PC-9 (cell line): ENCODE data around the gene ECE1. TPM values are rescaled to one million over a fixed set of nuclear protein-coding genes. Genes with fewer than 3 reads are reported as not detected.

Source experiments
- BruUV-seq: library from RNA; stranded (reverse); fragments of 400-500 nt; replicated peaks from 2 replicates; lab custom pipeline; 2021; lab: Mats Ljungman, UMichigan
- CTCF ChIA-PET: fragments of 300-600 bp; sonication (Branson Sonifier 250); formaldehyde crosslinking; loops from one replicate; lab custom pipeline; 2022; ENCODE audit warnings: antibody characterized with exemption; lab: Charles Lee
- POLR2A ChIA-PET: fragments of 300-600 bp; sonication (Branson Sonifier 250); formaldehyde crosslinking; loops from one replicate; lab custom pipeline; 2022; ENCODE audit warnings: antibody characterized with exemption; ENCODE audit not compliant: unreplicated experiment; lab: Charles Lee
- DNase-seq, 2 experiments: peaks; one replicate each; pipeline versions ENCODE4 v3.0.0 to v3.0.0-alpha.2; 2015 to 2022; ENCODE audit warnings: mixed read lengths in 1 of 2
- H2AFZ ChIP-seq: fragments of 200-600 bp; sonication (generic); 2 replicates; pipeline ENCODE4 v1.8.1; 2017; ENCODE audit warnings: antibody characterized with exemption
- H3F3A ChIP-seq: fragments of 200-600 bp; sonication (generic); 2 replicates; pipeline ENCODE4 v1.8.1; 2017; ENCODE audit warnings: antibody characterized with exemption, mild to moderate bottlenecking, low read depth; ENCODE audit not compliant: insufficient read depth
- H3K27ac ChIP-seq: fragments of 200-600 bp; sonication (generic); 2 replicates; pipeline ENCODE4 v1.6.1; 2016; ENCODE audit warnings: mixed run types
- H3K27me3 ChIP-seq: fragments of 200-600 bp; sonication (generic); 2 replicates; pipeline ENCODE4 v1.6.1; 2016; ENCODE audit warnings: low read depth, mixed run types; ENCODE audit not compliant: insufficient read depth
- H3K36me3 ChIP-seq: fragments of 200-600 bp; sonication (generic); 2 replicates; pipeline ENCODE4 v1.6.1; 2016; ENCODE audit warnings: low read depth, mixed run types
- H3K4me1 ChIP-seq: fragments of 200-600 bp; sonication (generic); replicated peaks from 2 replicates; pipeline ENCODE4 v1.6.1; 2016; ENCODE audit warnings: mixed run types; ENCODE audit not compliant: insufficient read depth
- H3K4me2 ChIP-seq: fragments of 200-600 bp; sonication (generic); 2 replicates; pipeline ENCODE4 v1.6.1; 2017; ENCODE audit warnings: mixed run types
- H3K4me3 ChIP-seq: fragments of 200-600 bp; sonication (generic); 2 replicates; pipeline ENCODE4 v1.6.1; 2016; ENCODE audit warnings: mixed run types
- H3K79me2 ChIP-seq: fragments of 200-600 bp; sonication (generic); 2 replicates; pipeline ENCODE4 v1.6.1; 2017; ENCODE audit warnings: low read depth, mixed run types
- H3K9me2 ChIP-seq: fragments of 200-600 bp; sonication (generic); 2 replicates; pipeline ENCODE4 v1.8.1; 2017; ENCODE audit warnings: mild to moderate bottlenecking; ENCODE audit not compliant: insufficient read depth
- H3K9me3 ChIP-seq: fragments of 200-600 bp; sonication (generic); 2 replicates; pipeline ENCODE4 v1.8.1; 2016; ENCODE audit warnings: low read depth; ENCODE audit not compliant: insufficient read depth
- H4K20me1 ChIP-seq: fragments of 200-600 bp; sonication (generic); 2 replicates; pipeline ENCODE4 v1.8.1; 2017; ENCODE audit not compliant: insufficient read depth
- EZH2 ChIP-seq: fragments of 200-600 bp; sonication (generic); IDR thresholded peaks from 2 replicates; pipeline ENCODE4 v1.8.0; 2017; ENCODE audit warnings: antibody characterized with exemption, low read depth
- intact Hi-C: fragments of 100-400 bp; cut with micrococcal nuclease; formaldehyde crosslinking; loops from one replicate; pipeline ENCODE4 v1.10.0; 2022; ENCODE audit not compliant: unreplicated experiment
- total RNA-seq: library from RNA; stranded (reverse); gene quantifications from 2 replicates; pipeline ENCODE4 v1.2.3, GENCODE V29; 2021
- TF ChIP-seq, protein P1 (sequence below): fragments of 200-600 bp; sonication (generic); conservative IDR thresholded peaks from 2 replicates; pipeline ENCODE4 v1.6.1; 2017; ENCODE audit warnings: mixed run types, antibody characterized with exemption, mild to moderate bottlenecking, moderate library complexity

ECE1 gene
- total RNA-seq, 1 experiment from 2014 or later = 80.8 TPM

DNA sequence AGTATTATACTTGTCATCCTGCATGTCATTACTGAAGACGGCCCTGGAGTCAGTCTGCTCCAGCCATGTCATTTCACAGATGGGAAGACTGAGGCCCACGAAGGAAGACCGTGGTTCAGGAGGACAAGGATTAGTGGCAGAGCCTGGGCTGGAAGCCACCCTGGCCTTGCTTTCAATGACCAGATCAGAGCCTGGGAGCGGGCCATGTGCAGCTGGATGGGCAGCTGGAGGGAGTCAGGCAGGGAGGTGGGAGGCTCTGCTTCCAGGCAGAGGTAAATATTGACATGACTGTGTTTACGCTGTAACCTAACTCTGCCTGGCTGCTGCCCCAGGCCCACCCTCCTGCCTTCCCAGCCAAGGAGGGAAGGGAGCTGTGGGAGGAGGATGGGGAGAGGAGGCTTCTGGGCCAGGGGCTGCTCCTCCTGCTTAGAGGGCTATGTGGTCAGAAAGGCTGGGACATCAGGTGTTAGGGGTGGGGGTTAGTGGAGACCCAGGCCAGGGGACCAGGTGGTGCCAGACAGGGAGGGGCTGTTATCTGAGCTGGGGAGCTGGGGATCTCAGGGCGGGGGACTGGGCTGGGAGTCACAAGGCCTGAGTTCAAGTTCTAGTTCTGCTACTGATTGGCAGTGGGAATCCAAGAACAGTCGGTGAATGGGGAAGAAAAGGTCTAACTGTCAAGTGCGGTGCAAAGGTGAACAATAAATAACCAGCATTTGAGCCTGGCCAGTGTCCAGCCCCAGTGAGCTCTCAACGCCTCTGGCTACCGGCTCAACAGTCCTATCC lies 48.5 kb upstream of the ECE1 start:
- Histone ChIP-seq H3K9me2 (no peaks in the 10 kb centered on the region), H3K9me3 (no peaks in the 10 kb centered on the region), H3K4me1 (peaks cover 72% of the 10 kb centered on the region), H3F3A (peaks cover 42% of the 10 kb centered on the region), H3K27me3 (no peaks in the 10 kb centered on the region), H3K4me3 (no peak overlapping the region), H3K36me3 (no peaks in the 10 kb centered on the region), H3K79me2 (peaks cover 65% of the 10 kb centered on the region), H4K20me1 (no peaks in the 10 kb centered on the region), H2AFZ (no peak overlapping the region), H3K4me2 (peak overlapping the region; percentile 50), H3K27ac (peak overlapping the region; percentile 63)
- DNase-seq = peak; percentile 36 to 37
- no peak for TF ChIP-seq EZH2
- TF ChIP-seq, protein P1, sequence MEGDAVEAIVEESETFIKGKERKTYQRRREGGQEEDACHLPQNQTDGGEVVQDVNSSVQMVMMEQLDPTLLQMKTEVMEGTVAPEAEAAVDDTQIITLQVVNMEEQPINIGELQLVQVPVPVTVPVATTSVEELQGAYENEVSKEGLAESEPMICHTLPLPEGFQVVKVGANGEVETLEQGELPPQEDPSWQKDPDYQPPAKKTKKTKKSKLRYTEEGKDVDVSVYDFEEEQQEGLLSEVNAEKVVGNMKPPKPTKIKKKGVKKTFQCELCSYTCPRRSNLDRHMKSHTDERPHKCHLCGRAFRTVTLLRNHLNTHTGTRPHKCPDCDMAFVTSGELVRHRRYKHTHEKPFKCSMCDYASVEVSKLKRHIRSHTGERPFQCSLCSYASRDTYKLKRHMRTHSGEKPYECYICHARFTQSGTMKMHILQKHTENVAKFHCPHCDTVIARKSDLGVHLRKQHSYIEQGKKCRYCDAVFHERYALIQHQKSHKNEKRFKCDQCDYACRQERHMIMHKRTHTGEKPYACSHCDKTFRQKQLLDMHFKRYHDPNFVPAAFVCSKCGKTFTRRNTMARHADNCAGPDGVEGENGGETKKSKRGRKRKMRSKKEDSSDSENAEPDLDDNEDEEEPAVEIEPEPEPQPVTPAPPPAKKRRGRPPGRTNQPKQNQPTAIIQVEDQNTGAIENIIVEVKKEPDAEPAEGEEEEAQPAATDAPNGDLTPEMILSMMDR = no peak
- BruUV-seq = no TSS peak
- ChIA-PET CTCF (interaction anchor here (0.5 to 1.4 kb wide), 2 partner anchors 23 to 69 kb away, joined by 4 to 9 read pairs; no protein-coding TSS in a partner anchor), POLR2A (no interaction called here)
- intact Hi-C loops = no loop called here

DNA sequence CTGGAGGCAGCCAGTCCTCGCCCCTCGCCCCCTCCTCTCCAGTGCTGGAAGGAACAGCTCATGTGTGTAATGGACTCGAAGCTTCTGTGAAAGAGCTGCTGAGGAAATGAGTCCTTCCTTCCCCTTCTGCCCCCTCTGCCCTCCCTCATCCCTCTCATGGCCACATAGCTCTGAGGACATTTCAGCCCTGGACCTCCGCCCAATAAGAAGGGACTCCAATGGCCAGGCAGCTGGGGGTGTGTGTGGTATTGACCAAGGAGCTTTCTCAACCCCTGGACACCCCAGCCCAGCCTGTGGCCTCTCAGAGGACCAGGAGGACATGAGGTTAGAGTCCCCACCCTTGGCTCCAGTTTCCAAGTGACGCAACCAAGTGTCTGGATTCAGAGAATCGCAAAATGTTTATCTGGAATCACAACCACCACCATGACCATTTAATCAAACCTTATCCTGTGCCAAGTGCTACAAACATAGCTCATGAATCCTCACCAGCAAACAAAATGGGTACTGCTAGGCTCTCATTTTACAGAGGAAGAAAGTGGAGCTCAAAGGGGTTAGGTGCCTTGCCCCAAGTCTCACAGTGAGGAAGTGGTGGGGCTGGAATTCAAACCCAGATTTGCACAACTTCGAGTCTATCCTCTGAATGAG lies 47.8 kb upstream of the ECE1 start:
- Histone ChIP-seq H3K79me2 (peaks cover 63% of the 10 kb centered on the region), H3K9me3 (no peaks in the 10 kb centered on the region), H3K27ac (peak overlapping the region; percentile 63), H4K20me1 (no peaks in the 10 kb centered on the region), H3K4me3 (no peak overlapping the region), H3K27me3 (no peaks in the 10 kb centered on the region), H3K36me3 (no peaks in the 10 kb centered on the region), H3F3A (peaks cover 46% of the 10 kb centered on the region), H3K4me1 (peaks cover 72% of the 10 kb centered on the region), H3K9me2 (no peaks in the 10 kb centered on the region), H3K4me2 (peak overlapping the region; percentile 50), H2AFZ (no peak overlapping the region)
- TF ChIP-seq EZH2 = no peak
- TF ChIP-seq, protein P1 = no peak
- intact Hi-C loops = no loop called here
- ChIA-PET CTCF (interaction anchor here (0.5 to 1.4 kb wide), 2 partner anchors 22 to 68 kb away, joined by 4 to 9 read pairs; no protein-coding TSS in a partner anchor), POLR2A (interaction anchor here (0.6 to 0.7 kb wide), 3 partner anchors 12 to 676 kb away, joined by 4 to 5 read pairs (median 4); no protein-coding TSS in a partner anchor)
- BruUV-seq = no TSS peak
- peak; percentile 65 to 66 for DNase-seq

DNA sequence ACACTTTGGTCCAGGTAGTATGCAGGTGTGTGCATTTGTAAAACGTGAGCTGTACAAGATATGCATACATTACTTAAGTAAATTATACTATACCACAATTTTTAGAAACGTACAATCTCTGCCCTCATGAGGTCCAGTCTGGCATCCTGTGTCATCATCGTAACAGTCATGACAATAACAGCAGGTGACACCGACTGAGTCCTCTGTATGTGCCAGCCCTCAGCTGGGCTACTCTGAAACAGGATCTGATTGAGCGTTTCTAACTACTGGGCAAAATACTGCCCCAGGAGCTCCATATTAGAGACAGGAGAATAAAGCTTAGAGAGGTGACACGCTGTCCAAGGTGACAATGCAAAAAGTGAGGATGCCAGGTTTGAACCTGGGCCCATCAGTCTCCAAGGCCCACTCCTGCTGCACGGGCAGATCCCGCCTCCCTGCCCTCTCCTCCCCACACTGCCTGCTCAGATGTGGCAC lies 47.2 kb upstream of the ECE1 start:
- H4K20me1 ChIP-seq = no peaks in the 10 kb centered on the region
- H3F3A ChIP-seq = peaks cover 46% of the 10 kb centered on the region
- no peak for DNase-seq
- TF ChIP-seq, protein P1 = no peak
- no peak for TF ChIP-seq EZH2
- H3K4me3 ChIP-seq = no peak overlapping the region
- POLR2A ChIA-PET = interaction anchor here (0.6 to 0.7 kb wide), 3 partner anchors 12 to 676 kb away, joined by 4 to 5 read pairs (median 4); no protein-coding TSS in a partner anchor
- CTCF ChIA-PET = interaction anchor here (1.4 kb wide), 1 partner anchor 67 kb away, joined by 4 read pairs; no protein-coding TSS in a partner anchor
- H3K27ac ChIP-seq = peak overlapping the region; percentile 63
- H2AFZ ChIP-seq = no peak overlapping the region
- peak overlapping the region; percentile 50 for H3K4me2 ChIP-seq
- BruUV-seq = no TSS peak
- H3K36me3 ChIP-seq = no peaks in the 10 kb centered on the region
- no peaks in the 10 kb centered on the region for H3K9me2 ChIP-seq
- H3K79me2 ChIP-seq = peaks cover 62% of the 10 kb centered on the region
- peaks cover 73% of the 10 kb centered on the region for H3K4me1 ChIP-seq
- H3K9me3 ChIP-seq = no peaks in the 10 kb centered on the region
- intact Hi-C loops = no loop called here
- no peaks in the 10 kb centered on the region for H3K27me3 ChIP-seq
